Right lung (tissue), 5 donors: ENCODE results near the gene ESRRG. TPM values are rescaled to one million over a fixed set of nuclear protein-coding genes. Genes with fewer than 3 reads are reported as not detected.
"Not testable (repeated sequence)": the region's sequence is repeated elsewhere in the genome, so short reads cannot be mapped to it uniquely, and the experiment has no call there.

Experiments used
- DNase-seq, 2 donors: peaks; one replicate each; pipeline ENCODE4 v3.0.0-alpha.2; 2013
- polyA plus RNA-seq, 5 donors: library from polyadenylated mRNA; unstranded; fragments of 120-200 nt; gene quantifications; one replicate each; pipeline versions ENCODE4 v1.2.1 to v1.2.3, GENCODE V29; 2013; ENCODE audit warnings: inconsistent platforms in 1 of 5, low replicate concordance in 1 of 5; ENCODE audit not compliant: insufficient read length in 5 of 5, insufficient read depth in 1 of 5

The ESRRG gene
- polyA plus RNA-seq, 5 donors, result 1.4 to 2.0 (median 1.6) TPM

DNA sequence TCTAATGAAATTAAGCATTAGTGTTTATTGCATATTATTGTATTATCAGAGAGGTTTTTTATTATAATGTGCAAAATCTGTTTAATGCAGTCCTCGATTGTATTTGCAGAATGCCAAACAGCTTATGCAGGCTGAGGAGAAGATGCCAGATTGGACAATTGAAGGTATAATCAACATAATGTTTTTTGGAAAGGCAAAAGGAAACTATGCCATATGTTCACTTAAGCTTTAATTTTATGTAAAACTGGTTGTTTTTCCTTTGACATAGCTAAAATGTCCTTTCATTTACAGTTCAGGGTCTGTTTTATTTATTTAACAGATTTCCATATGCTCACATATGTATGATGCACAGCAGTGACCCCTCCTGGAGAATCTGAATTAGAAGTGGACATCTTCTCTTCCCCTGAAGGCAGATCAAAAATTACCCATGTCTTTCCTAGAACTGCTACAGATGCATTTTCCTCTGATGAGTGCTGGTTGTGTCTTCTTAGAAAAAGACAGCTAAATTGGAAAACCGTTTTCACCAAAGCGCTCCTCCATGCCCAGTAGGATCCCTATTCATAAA is 156.5 kb downstream of the ESRRG start:
- DNase-seq, result no peak

DNA sequence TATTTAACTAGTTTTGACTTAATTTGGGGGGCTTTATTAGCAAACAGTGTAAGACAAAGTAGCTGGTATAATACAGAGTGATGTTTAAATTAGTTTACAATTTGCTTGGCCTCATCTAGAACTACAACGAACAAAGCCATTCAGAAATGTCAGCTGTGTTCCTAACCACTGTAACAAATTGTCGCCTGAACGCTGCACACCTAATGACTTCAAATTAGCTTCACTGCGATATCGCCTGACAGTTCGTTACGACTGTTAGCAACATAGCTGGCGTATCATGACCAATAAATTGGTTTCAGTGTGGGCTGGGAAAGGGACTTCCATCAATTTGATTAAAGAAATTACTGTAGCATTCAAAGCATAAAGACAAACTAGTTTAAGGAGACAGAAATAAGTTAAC is 160.1 kb downstream of the ESRRG start:
- no peak for DNase-seq

DNA sequence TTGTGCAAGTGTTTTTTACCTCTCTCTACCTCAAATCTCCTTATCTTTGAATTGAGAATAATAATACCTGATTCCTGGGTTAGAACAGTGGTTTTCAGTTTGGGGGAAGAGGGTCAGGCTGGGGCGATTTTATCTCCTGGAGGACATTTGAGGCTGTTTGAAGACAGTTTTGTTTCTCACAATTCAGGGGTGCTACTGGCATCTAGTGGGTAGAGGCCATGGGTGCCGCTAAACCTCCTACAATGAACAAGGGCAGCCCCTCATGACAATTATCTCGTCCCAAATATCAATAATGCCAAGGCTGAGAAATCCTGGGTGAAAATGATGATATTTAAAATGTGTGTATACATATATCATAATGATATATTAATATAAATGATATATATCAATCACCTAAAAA is 160.8 kb downstream of the ESRRG start:
- DNase-seq, result no peak

DNA sequence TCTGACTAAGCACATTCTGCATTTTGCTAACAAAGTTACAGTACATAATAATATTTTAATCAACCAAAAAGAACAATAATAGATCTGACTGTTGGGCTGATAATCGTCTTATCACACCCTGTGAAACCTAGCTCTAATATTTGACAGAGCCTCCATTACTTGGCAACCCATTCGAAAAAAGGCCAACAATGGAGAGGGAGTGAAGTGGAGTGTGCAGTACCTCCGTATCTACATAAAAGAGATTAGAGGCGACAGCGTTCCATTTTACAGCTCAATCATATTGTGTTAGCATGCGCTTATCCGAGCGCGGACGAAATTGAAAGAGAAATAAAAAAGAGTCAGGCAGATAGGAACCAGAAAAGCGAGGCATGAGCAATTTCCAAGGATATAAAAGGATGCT is 162.7 kb downstream of the ESRRG start:
- DNase-seq, result no peak

DNA sequence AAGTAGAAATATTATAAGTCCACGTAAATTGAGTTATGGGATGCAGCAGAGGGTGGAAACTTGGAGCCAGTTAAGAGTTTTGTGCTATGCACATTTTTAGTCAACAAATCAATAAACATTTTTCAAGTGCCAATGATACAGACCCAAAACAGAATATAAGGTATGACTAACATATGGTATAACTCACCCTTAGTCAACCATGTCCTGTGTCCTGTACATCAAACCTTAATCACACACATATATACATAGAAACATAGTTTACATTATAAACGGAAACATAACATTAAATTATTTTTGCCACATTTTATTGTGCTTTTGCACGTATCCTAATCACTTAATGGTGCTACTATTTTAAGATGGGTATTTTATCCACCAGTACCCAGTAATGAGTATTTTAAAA is 163.9 kb downstream of the ESRRG start:
- no peak for DNase-seq

DNA sequence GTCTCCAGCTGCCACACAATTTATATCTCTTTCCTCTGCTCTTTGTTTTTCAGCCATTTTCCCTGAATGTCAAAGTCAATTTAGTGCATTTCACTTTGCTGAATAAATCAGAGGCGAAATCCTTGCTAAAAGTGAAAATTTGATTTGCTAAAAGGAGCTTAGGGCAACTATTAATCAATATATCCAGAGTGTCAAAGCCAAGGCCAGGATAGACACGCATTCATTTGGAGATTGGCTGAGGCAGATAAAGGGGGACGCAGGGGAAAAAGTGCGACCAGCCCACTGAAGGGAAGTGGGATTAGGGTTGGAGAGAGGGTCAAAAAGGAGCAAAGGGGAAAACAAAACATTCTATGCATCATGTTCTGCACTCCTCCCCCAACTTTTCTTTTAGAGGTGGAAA is 167.6 kb downstream of the ESRRG start:
- no peak for DNase-seq

DNA sequence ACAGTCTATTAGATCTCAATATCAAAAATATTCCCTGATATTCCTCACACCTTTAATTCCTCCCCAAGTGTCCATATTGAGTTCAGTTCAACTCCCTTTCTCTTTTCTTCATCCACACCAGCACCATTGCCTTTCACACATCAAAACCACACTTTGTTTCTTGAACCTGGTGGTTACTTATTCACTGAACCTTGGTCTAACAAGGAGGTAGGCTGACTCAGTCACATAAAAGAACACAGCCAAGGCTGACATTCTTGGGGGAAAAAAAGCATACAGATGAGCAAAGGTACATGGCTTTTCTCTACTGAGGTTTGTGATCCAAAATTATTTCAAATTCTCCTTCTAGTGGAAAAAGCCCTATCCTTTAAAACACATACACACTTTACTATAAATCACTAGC is 168.3 kb downstream of the ESRRG start:
- DNase-seq, result no peak

DNA sequence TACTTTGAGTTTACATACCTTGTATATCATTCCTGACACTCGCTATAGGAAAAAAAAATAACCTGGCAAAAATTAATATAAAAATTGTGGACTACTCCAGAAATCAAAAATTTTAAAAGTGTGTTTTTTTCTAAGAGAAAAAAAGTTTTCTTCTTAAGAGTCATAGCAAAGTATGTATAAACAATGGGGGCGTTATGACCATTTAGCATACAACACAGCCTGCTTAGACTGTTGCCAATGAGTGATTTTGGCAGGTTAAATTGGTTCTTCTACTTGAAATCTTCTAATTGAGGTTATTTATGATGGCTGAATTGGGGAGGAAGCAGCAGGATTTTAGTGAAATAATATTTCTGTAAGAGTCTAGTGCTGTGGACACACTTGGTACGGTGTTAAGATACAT is 169.5 kb downstream of the ESRRG start:
- no peak for DNase-seq

DNA sequence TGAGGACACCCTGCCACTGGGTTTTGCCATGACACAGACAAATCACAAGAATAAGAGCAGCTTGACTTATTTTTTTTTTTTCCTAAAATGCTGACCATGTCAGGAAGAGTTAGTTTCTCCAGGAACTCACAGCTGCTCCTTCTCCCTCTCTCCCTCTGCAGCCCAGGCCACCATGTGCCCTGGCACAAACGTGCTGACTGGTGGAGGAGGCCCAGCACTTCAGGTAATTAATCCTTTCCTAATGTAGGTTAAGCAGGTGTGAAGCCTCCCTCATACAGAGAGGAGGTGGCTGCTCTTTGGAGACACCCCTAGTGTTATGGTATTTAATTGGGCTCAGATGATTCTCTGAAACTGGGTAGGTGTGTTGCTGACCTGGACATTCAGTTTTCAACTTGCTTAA is 170.2 kb downstream of the ESRRG start:
- no peak for DNase-seq

DNA sequence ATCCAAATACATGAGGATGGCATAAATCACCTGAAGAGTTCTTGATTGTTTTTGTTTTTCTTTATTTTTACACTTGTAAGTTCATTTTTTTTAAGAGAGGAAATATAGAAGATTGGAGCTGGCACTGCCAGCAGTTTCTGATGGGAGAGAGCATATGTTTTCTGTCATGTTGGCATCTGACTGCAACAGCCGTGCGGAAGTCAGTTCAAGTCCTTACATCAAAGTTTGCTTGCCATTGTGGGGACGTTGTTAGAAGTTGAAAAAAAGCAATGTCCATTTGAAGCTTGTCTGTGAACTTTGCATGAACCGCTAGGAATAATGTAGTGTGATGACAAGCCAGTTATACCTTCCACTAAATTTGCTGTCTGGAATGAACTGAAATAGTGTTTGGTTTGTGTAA is 173.4 kb downstream of the ESRRG start:
- DNase-seq, result no peak

DNA sequence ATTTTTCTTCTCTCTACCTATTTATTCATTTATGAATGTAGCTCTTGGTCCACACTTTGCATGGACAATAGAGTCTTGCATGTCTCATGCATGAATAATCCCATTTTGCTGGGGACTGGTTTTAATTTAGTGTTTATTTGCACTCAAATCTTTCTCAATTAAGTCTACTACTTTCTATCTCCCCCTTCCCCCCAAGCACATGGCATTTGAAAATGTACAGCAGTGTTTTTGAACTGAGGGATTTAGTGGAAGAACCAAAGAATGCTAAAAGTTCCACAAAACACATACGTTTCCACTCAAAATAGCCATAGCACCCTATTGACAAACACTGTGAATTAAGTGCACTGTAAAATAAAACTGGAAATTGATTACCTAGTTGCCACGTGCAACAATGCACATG is 180.5 kb downstream of the ESRRG start:
- DNase-seq, result no peak

DNA sequence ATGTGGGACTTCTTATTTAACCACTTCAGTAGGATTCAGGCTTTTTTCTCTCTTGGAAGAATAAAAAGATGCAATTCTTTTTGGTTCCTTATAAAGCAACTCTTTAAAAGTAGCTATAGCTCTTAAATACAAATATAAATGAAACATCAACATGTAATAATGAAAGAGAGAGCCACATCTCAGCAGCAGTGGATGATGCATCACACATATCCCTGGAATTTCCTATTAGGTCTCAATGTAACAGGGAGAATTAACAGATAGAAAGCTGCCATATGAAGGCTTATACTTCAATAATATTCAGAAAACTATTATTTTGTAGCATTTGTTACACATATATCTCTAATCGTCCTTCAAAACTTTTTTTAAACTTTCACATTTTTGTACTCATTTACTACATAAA is 181.0 kb downstream of the ESRRG start:
- DNase-seq, result no peak

DNA sequence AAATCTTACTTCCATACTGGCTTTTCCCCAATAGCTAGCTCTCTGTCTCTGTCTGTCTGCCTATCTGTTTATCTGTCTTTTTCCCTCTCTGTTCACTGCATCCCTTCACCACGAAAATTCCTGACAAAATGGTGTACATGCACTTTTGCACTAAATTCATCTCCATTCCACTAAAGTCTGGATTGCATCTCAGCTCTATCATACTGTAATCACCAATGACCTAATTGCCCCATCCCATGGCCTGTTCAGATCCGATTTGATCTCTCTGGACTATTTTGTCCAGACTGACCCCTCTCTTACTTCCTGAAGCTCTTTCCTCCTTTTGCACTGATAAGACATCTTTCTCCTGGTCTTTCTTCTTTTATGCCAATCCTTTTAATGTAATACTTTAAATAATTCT is 187.5 kb downstream of the ESRRG start:
- DNase-seq, result no peak

DNA sequence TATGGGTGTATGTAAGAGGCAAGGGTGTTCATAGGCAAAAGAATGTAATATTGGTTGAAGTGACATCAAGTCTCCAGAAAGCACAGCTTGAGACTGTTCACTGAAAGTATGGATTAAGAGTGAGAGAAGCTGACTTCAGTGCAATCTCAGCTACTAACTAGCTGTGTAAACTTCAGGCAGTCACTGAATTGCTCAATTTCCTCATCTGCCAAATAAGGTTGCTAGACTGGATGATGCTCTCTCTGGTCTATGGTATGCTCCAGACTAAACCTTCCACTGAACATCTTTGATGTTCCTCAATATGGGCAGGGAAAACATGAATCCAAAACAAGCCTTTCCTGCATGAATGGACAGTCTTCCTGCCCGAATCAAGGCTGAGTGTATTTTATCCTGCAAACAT is 188.2 kb downstream of the ESRRG start:
- no peak for DNase-seq

DNA sequence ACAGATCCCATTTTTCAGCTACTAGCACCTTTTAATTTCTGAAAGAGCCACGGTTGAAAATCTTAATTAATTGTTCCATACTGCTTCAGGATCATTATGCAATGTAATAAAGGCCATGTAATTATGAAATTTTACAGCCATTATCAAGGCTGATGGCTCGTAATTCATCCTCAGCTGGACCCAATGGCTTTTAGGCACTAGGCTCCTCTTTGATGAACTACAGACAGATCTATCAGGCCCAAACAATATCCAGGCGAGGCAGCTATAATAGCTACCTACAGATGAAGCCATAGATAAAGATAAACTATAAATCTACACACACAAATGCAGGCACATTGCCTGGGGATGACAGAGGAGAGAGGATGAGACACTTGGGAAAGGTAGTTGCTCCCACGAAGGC is 189.5 kb downstream of the ESRRG start:
- DNase-seq, result no peak

DNA sequence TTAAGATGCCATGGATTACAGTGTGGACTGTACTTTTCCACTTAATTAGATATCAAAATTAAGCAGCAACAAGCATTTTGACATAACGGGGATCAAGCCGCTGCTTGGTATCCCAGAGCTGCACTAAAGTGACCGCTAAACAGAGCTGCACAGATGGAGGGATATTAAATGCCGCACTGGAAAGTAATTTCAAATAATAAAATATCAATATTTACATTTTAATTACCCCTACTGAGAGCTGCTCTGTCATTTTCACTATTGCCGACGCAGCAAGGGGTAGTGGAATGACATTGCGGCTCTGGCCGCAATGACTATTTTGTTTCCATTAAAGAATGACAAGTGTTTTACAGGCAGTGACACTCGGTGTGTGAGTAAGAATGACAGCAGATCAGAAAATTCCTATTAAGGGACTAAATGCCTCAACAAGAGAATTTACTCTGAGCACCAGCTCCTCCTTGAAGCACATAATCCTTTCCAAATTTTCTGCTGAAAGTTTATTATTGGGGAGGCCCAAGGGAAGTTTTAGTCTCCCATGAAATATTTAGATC is 190.9 kb downstream of the ESRRG start:
- no peak for DNase-seq

DNA sequence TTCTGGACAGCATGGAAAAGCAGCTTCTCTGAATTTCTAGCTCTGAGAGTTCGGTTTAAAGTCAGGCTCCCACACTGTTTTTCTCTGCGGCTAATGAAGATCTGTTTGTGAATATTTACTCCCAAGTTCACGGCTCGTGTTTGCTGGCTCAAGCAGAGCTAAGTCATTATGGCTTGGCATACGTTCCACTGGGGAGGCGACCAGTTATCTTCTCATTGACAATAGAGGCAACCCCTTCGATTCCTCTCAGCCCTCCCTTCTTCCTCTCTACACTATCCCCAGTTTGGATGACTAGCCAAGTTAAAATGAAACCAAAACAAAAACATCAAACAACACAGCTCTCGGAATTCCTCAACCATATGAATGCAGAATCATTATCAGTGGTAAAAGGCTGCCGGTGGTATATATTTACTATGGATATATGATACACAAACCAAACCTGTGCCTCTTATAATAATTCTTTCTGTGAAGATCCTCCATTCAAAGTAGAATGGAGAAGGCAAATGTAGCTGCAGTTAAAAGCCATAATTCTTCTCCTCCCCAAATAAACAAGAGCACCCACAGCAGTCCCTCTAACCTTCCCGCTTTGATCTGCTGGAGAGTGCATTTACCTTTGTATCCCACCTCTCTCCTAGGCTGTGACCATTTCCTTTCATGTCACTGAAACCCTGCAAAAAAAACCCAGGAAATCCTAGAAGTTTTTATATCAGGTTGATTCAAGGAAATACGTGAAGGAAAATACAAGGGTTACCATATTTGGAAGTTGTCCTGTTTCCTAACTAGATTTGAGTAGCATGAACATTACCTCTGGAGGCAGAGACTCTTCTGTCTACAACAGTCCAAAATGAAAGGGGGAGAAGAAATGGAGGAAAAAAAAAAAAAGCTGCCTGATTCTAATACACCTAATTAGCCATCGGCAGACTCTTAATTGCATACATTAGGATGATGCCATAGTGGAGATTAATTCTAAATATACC is 191.7 kb downstream of the ESRRG start:
- peak; percentile 38 to 40 for DNase-seq

DNA sequence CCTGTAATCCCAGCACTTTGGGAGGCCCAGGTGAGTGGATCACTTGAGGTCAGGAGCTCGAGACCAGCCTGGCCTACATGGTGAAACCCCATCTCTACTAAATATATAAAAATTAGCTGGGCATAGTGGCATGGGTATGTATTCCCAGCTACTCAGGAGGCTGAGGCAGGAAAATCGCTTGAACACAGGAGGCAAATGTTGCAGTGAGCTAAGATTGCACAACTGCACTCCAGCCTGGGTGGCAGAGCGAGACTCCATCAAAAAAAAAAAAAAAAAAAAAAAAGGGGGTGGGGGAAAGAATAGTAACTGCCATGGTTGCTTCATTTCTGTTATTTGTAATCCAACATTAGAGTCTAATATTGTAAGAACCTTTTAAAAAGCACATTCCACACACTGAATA is 193.4 kb downstream of the ESRRG start:
- not testable (repeated sequence) for DNase-seq

DNA sequence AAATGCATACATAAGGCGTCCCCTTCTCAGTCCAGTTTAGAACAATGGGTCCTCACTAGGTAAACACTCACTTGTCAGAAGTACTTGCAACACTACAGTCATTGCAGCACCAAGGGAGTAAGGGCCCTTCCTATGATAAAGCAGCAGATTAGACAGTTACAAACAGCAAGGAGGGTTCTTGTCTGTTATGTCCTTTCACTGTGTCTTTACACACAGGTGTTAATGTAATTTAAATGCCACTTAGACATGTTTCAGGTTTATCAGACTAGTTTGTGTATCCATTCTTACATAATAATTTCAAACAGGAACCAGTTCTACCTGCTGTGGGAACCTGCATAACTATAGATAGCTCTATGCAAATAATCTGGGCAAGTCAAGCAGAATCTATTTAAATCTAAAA is 194.4 kb downstream of the ESRRG start:
- DNase-seq, result peak in 1 of 2 donors; percentile 16

DNA sequence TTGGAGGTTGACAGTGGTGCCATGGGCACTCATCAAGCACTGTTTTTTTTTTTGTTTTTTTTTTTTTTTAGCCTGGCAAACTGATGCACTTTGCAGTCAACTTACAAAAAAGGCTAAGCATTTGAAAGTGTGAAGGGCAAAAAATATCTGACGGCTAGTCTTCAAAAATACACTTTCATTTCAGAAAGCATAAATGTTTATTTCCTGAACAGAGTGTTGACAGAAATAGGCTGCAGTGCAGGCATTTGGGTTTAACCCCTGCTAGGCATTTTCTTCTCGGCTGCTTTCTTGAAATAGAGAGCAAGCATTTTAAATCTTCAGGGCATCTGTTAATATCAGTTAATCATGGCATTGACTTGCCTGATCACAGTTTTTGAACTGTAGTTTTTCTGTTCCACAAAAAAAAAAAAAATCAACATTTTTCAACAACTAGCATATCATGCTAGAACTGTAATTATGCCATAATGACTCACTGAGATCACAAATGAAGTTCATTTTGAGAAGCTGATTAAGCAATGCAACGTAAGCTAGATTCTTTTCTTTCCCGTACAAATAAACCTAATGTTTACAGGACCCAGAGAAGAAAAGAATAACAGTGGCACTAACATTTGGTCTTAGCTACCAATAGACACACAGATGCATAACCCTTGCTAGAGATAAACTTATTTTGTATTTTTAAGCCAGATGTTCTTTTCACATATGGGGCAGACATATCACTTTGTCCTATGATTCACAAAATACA is 199.6 kb downstream of the ESRRG start:
- peak in 1 of 2 donors; percentile 28 for DNase-seq

DNA sequence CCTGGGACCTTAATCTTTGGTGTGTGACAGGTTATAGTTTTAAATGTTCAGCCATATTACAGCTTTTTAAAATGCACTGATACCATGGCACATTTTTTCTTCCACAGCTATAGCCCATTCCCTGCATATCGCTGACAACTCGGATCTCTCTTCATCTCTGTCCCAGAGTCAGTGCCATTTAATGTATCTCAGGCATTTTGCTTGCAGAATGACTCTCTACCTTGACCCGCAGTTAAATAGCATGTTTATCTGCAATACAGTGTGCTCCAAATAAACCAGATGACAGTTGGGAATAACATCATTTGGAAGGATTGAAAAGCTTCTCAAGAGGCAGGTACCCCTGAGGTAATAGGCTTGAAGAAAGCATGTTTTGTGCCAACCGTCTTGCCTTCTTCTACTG is 200.2 kb downstream of the ESRRG start:
- DNase-seq, result no peak

DNA sequence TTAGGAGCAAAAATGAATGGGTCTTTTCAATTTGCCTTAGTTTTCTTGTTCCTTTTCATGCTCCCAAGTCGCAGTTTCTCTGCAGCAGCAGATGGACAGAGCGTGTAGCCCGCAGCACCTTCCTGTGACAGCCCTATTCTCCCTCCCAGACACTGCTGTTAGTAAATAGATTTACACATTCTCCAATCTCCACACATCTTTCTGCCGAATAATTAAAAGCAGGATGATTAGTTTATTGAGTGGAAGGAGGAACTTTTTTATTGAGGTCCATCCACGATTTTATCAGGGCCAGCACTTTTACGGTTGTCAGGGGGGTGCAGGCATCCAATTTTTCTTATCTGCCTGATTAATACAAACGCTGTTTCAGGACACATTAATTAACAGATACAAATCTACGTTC is 201.8 kb downstream of the ESRRG start:
- no peak for DNase-seq
